A549 (cell line): ENCODE data around the gene KLF16. TPM values are rescaled to one million over a fixed set of nuclear protein-coding genes. Genes with fewer than 3 reads are reported as not detected.

Experiments
- ATAC-seq, 2 experiments: fragments of 200-7000 bp in 1 of 2; fragments of >200 bp in 1 of 2; cut with Nextera tagmentation in 1 of 2; cut with Tn5 transposase in 1 of 2; 3 replicates each; pipeline versions ENCODE4 v1.8.0 to v1.9.1; 2018 to 2020; ENCODE audit warnings: mild to moderate bottlenecking in 1 of 2, moderate library complexity in 1 of 2
- CTCF ChIA-PET: fragments of 300-600 bp; sonication (Branson Sonifier 250); formaldehyde crosslinking; extraction: SDS; loops from one replicate; lab custom pipeline; 2021; ENCODE audit warnings: antibody characterized with exemption, inconsistent platforms; lab: Yijun Ruan, JAX
- POLR2A ChIA-PET: fragments of 350-600 bp; formaldehyde crosslinking; extraction: SDS; loops from one replicate; lab custom pipeline; 2021; ENCODE audit warnings: antibody characterized with exemption, inconsistent platforms; lab: Yijun Ruan, JAX
- DNase-seq, 2 experiments: peaks; one replicate each; pipeline versions ENCODE4 v3.0.0 to v3.0.0-alpha.2; 2011 to 2016; ENCODE audit warnings: low read depth in 1 of 2, low spot score in 1 of 2
- FAIRE-seq: peaks from 2 replicates; lab custom pipeline; 2011; peaks lifted over from hg19 to GRCh38; lab: Jason Lieb, UNC
- H3K27ac ChIP-seq, 2 experiments: fragments of >200 bp; sonication (Bioruptor Twin); formaldehyde crosslinking; 3 replicates each; pipeline ENCODE4 v1.5.1; 2016 to 2017
- H3K4me1 ChIP-seq: fragments of >200 bp; sonication (Bioruptor Twin); formaldehyde crosslinking; 3 replicates; pipeline ENCODE4 v1.6.1; 2016
- H3K4me2 ChIP-seq: fragments of >200 bp; sonication (Bioruptor Twin); formaldehyde crosslinking; 3 replicates; pipeline ENCODE4 v1.6.1; 2016
- H3K4me3 ChIP-seq: fragments of >200 bp; sonication (Bioruptor Twin); formaldehyde crosslinking; 3 replicates; pipeline ENCODE4 v1.5.1; 2016
- H3K9me3 ChIP-seq: fragments of >200 bp; sonication (Bioruptor Twin); formaldehyde crosslinking; 3 replicates; pipeline ENCODE4 v1.6.1; 2016
- BCL3 ChIP-seq: fragments of >200 bp; sonication (Bioruptor Twin); formaldehyde crosslinking; IDR thresholded peaks from 3 replicates; pipeline ENCODE4 v1.6.1; 2016
- CTCF ChIP-seq: fragments of >200 bp; sonication (Bioruptor Twin); formaldehyde crosslinking; IDR thresholded peaks from 3 replicates; pipeline ENCODE4 v1.5.1; 2016
- EP300 ChIP-seq, 2 experiments: fragments of >200 bp; sonication (Bioruptor Twin); formaldehyde crosslinking; IDR thresholded peaks; 2 replicates in 1 of 2; 3 replicates in 1 of 2; pipeline ENCODE4 v1.6.1; 2016 to 2017
- FOSL2 ChIP-seq, 2 experiments: fragments of 450-650 bp in 1 of 2; fragments of >200 bp in 1 of 2; sonication (Bioruptor Twin) in 1 of 2; formaldehyde crosslinking; IDR thresholded peaks; 2 replicates each; pipeline versions ENCODE4 v1.5.0 to v1.6.1; 2016 to 2020; ENCODE audit warnings: mild to moderate bottlenecking in 1 of 2, moderate library complexity in 1 of 2
- FOXS1 ChIP-seq: fragments of 250-450 bp; sonication (Bioruptor Pico); IDR thresholded peaks from 2 replicates; pipeline ENCODE4 v1.5.0; 2020; ENCODE audit warnings: mild to moderate bottlenecking, moderate library complexity
- HDAC2 ChIP-seq: fragments of 200-600 bp; sonication (generic); IDR thresholded peaks from 2 replicates; pipeline ENCODE4 v1.6.1; 2016
- HEYL ChIP-seq: fragments of 250-450 bp; sonication (Bioruptor Pico); IDR thresholded peaks from 2 replicates; pipeline ENCODE4 v1.8.0; 2021; ENCODE audit warnings: mild to moderate bottlenecking, moderate library complexity
- HOXA7 ChIP-seq: fragments of 250-450 bp; sonication (Bioruptor Pico); IDR thresholded peaks from 2 replicates; pipeline ENCODE4 v1.5.0; 2020; ENCODE audit warnings: mild to moderate bottlenecking, moderate library complexity
- HOXB5 ChIP-seq: fragments of 250-450 bp; sonication (Bioruptor Pico); IDR thresholded peaks from 2 replicates; pipeline ENCODE4 v1.5.0; 2020; ENCODE audit warnings: mild to moderate bottlenecking, moderate library complexity
- KDM5A ChIP-seq: fragments of 200-600 bp; sonication (generic); IDR thresholded peaks from 2 replicates; pipeline ENCODE4 v1.6.1; 2016; ENCODE audit warnings: antibody characterized with exemption, mild to moderate bottlenecking
- MAX ChIP-seq: IDR thresholded peaks from 2 replicates; pipeline ENCODE4 v1.6.1; 2012
- NR3C1 ChIP-seq: fragments of >200 bp; sonication (Bioruptor Twin); formaldehyde crosslinking; IDR thresholded peaks from 3 replicates; pipeline ENCODE4 v1.6.1; 2017
- RARB ChIP-seq: fragments of 250-450 bp; sonication (Bioruptor Pico); IDR thresholded peaks from 2 replicates; pipeline ENCODE4 v1.8.0; 2021; ENCODE audit warnings: mild to moderate bottlenecking, moderate library complexity
- RCOR1 ChIP-seq: fragments of 150-350 bp; IDR thresholded peaks from 2 replicates; pipeline ENCODE4 v1.6.1; 2014; ENCODE audit warnings: antibody characterized with exemption, low read length, low read depth
- USF2 ChIP-seq: fragments of 450-650 bp; IDR thresholded peaks from 2 replicates; pipeline ENCODE4 v1.6.1; 2014; ENCODE audit warnings: antibody characterized with exemption
- ZFP36 ChIP-seq: fragments of 450-650 bp; IDR thresholded peaks from 2 replicates; pipeline ENCODE4 v1.6.1; 2014; ENCODE audit warnings: borderline replicate concordance; ENCODE audit not compliant: partially characterized antibody
- ZNF302 ChIP-seq: fragments of 250-450 bp; sonication (Bioruptor Pico); IDR thresholded peaks from 2 replicates; pipeline ENCODE4 v1.9.0; 2021; ENCODE audit warnings: inconsistent platforms, mild to moderate bottlenecking, moderate library complexity
- ZSCAN20 ChIP-seq: fragments of 250-450 bp; sonication (Bioruptor Pico); IDR thresholded peaks from 2 replicates; pipeline ENCODE4 v1.8.0; 2022; ENCODE audit warnings: mild to moderate bottlenecking, moderate library complexity
- WGBS: methylation state at CpG from one replicate; pipeline ENCODE4 v1.1.6; 2017; ENCODE audit errors: missing lambda C conversion rate; 5-methylcytosine and 5-hydroxymethylcytosine counted together
- polyA plus RNA-seq, 4 experiments: library from polyadenylated mRNA; depleted of rRNA in 3 of 4; stranded (reverse); fragments of >200 nt; fragmentation: RNase III in 1 of 4; extraction: RNeasy Plus Mini Kit Qiagen cat#74134 plus additional on column Dnase treatment in 1 of 4; gene quantifications; 2 replicates in 3 of 4; 3 replicates in 1 of 4; pipeline ENCODE4 v1.2.3, GENCODE V29; 2011 to 2017

KLF16 gene
- polyA plus RNA-seq, 2 of the 4 experiments (the other 2 are of a cell fraction), result 5.8 to 25.7 TPM

- ATAC-seq, result no peak
- H3K4me2 ChIP-seq, result no peak overlapping the region
- WGBS, result 93% methylated on average over 3 of the region's 13 CpGs
- no peak for TF ChIP-seq BCL3
- FAIRE-seq, result no peak
- no peak overlapping the region for H3K27ac ChIP-seq
- POLR2A ChIA-PET, result no interaction called here
- peaks cover 15% of the 10 kb centered on the region; the same call in 1 of the 3 replicates for H3K4me1 ChIP-seq
- no peak overlapping the region for H3K4me3 ChIP-seq
- CTCF ChIA-PET, result no interaction called here
- DNase-seq, result no peak
- H3K9me3 ChIP-seq, result no peaks in the 10 kb centered on the region
These were observed 44.9 kb upstream of the KLF16 start for GRCh38 chr19:1908364-1908678.

- no peak for TF ChIP-seq CTCF
- TF ChIP-seq ZNF302, result no peak
- TF ChIP-seq EP300 (IDR thresholded peaks at IDR 0.05), result no peak
- no peak for TF ChIP-seq RCOR1
- no peak for TF ChIP-seq NR3C1
- TF ChIP-seq HEYL (CRISPR knock-in tag), result no peak
- TF ChIP-seq MAX, result no peak
- FAIRE-seq, result no peak
- H3K4me2 ChIP-seq, result no peak overlapping the region
- no peak overlapping the region for H3K27ac ChIP-seq
- WGBS, result 90% methylated on average over 17 of the region's 43 CpGs
- H3K4me1 ChIP-seq, result peaks cover 15% of the 10 kb centered on the region; the same call in 1 of the 3 replicates
- H3K4me3 ChIP-seq, result no peak overlapping the region
- no peak for ATAC-seq
- ChIA-PET POLR2A (no interaction called here), CTCF (no interaction called here)
- no peak for DNase-seq
- H3K9me3 ChIP-seq, result no peaks in the 10 kb centered on the region
These were observed 44.4 kb upstream of the KLF16 start for GRCh38 chr19:1907563-1908363.

GRCh38 chr19:1906985-1907562 is 43.7 kb upstream of the KLF16 start:
- 94% methylated on average over 10 of the region's 10 CpGs for WGBS
- no peak for DNase-seq
- no peak for FAIRE-seq
- POLR2A ChIA-PET, result interaction anchor here (0.7 kb wide), 1 partner anchor 10 kb away, joined by 3 read pairs; no protein-coding TSS in a partner anchor
- H3K9me3 ChIP-seq, result no peaks in the 10 kb centered on the region
- peaks cover 15% of the 10 kb centered on the region; the same call in 1 of the 3 replicates for H3K4me1 ChIP-seq
- ATAC-seq, result no peak
- no peak for TF ChIP-seq HOXA7 (CRISPR knock-in tag)
- TF ChIP-seq ZFP36, result peak; percentile 60
- TF ChIP-seq USF2, result no peak
- TF ChIP-seq HDAC2, result no peak
- TF ChIP-seq RARB, result no peak
- H3K4me3 ChIP-seq, result no peak overlapping the region
- CTCF ChIA-PET, result no interaction called here
- H3K4me2 ChIP-seq, result no peak overlapping the region; the same call in 2 of the 3 replicates
- no peak overlapping the region for H3K27ac ChIP-seq

DNA sequence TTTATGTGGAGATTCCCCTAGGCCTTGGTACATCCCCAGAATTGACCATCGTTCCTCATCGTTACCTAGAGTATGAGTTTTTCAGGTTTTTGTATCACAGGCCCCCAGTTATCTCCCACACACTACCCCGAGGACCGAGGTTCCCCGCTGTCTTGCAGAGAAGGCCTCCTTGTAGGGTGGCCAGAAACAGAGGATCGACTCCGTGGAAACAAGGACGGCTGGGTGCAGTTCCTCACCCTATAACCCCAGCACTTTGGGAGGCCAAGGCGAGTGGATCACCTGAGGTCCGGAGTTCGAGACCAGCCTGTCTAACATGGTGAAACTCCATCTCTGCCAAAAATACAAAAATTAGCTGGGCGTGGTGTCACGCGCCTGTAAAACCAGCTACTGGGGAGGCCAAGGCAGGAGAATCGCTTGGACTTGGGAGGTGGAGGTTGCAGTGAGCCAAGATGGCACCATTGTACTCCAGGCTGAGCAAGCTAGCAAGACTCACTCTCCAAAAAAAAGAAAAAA is 42.5 kb upstream of the KLF16 start:
- CTCF ChIA-PET, result interaction anchor here (1.0 kb wide), 1 partner anchor 9 kb away, joined by 3 read pairs; no protein-coding TSS in a partner anchor
- peaks cover 15% of the 10 kb centered on the region; the same call in 1 of the 3 replicates for H3K4me1 ChIP-seq
- POLR2A ChIA-PET, result interaction anchor here (1.0 kb wide), 1 partner anchor 8 kb away, joined by 3 read pairs; no protein-coding TSS in a partner anchor
- H3K27ac ChIP-seq, result peak overlapping the region; percentile 95 to 98
- DNase-seq, result no peak
- FAIRE-seq, result no peak
- no peak for TF ChIP-seq FOXS1 (CRISPR knock-in tag)
- TF ChIP-seq KDM5A, result no peak
- TF ChIP-seq HOXB5 (CRISPR knock-in tag), result no peak
- TF ChIP-seq FOSL2 (IDR thresholded peaks at IDR 0.05), result no peak
- TF ChIP-seq FOSL2 (CRISPR knock-in tag; IDR thresholded peaks at IDR 0.05), result no peak
- TF ChIP-seq ZSCAN20 (CRISPR knock-in tag), result no peak
- no peak for ATAC-seq
- H3K9me3 ChIP-seq, result no peaks in the 10 kb centered on the region
- H3K4me3 ChIP-seq, result peak overlapping the region; percentile 65
- H3K4me2 ChIP-seq, result peak overlapping the region; percentile 96
- 64% methylated on average over 14 of the region's 15 CpGs for WGBS
